GM23248 (cell line): ENCODE measurements around the gene AGAP1. TPM values are rescaled to one million over a fixed set of nuclear protein-coding genes. Genes with fewer than 3 reads are reported as not detected.

Experiments
- DNase-seq: peaks from one replicate; pipeline ENCODE4 v3.0.0-alpha.2; 2015
- H2AFZ ChIP-seq: fragments of 200-600 bp; sonication (generic); 2 replicates; pipeline ENCODE4 v1.6.1; 2016; ENCODE audit warnings: antibody characterized with exemption
- H3F3A ChIP-seq: fragments of 200-600 bp; sonication (generic); 2 replicates; pipeline ENCODE4 v1.6.1; 2016; ENCODE audit warnings: mild to moderate bottlenecking, antibody characterized with exemption, mixed run types; ENCODE audit not compliant: insufficient read depth
- H3K27ac ChIP-seq: fragments of 200-600 bp; sonication (generic); 2 replicates; pipeline ENCODE4 v1.5.1; 2016; ENCODE audit warnings: mild to moderate bottlenecking
- H3K27me3 ChIP-seq: fragments of 200-600 bp; sonication (generic); replicated peaks from 2 replicates; pipeline ENCODE4 v1.6.1; 2016; ENCODE audit warnings: mild to moderate bottlenecking; ENCODE audit not compliant: insufficient read depth
- H3K36me3 ChIP-seq: fragments of 200-600 bp; sonication (generic); 2 replicates; pipeline ENCODE4 v1.6.1; 2016; ENCODE audit warnings: low read depth, mild to moderate bottlenecking
- H3K4me1 ChIP-seq: fragments of 200-600 bp; sonication (generic); 2 replicates; pipeline ENCODE4 v1.6.1; 2016; ENCODE audit warnings: mild to moderate bottlenecking; ENCODE audit not compliant: insufficient read depth
- H3K4me2 ChIP-seq: fragments of 200-600 bp; sonication (generic); one replicate; pipeline ENCODE4 v1.6.1; 2016; ENCODE audit warnings: mild to moderate bottlenecking; ENCODE audit not compliant: unreplicated experiment
- H3K4me3 ChIP-seq: fragments of 200-600 bp; sonication (generic); 2 replicates; pipeline ENCODE4 v1.5.1; 2016; ENCODE audit warnings: mild to moderate bottlenecking
- H3K79me2 ChIP-seq: fragments of 200-600 bp; sonication (generic); 2 replicates; pipeline ENCODE4 v1.6.1; 2016; ENCODE audit warnings: mild to moderate bottlenecking; ENCODE audit not compliant: insufficient read depth
- H3K9ac ChIP-seq: fragments of 200-600 bp; sonication (generic); 2 replicates; pipeline ENCODE4 v1.6.1; 2016; ENCODE audit warnings: mild to moderate bottlenecking
- H3K9me2 ChIP-seq: fragments of 200-600 bp; sonication (generic); 2 replicates; pipeline ENCODE4 v1.6.1; 2016; ENCODE audit warnings: mixed run types, mild to moderate bottlenecking, moderate library complexity; ENCODE audit not compliant: insufficient read depth
- H3K9me3 ChIP-seq: fragments of 200-600 bp; sonication (generic); one replicate; pipeline ENCODE4 v1.6.1; 2017; ENCODE audit warnings: low read depth
- H4K20me1 ChIP-seq: fragments of 200-600 bp; sonication (generic); 2 replicates; pipeline ENCODE4 v1.6.0; 2016; ENCODE audit not compliant: insufficient read depth
- EZH2 ChIP-seq: fragments of 200-600 bp; sonication (generic); IDR thresholded peaks from 2 replicates; pipeline ENCODE4 v1.6.1; 2018; ENCODE audit warnings: antibody characterized with exemption, mild to moderate bottlenecking; ENCODE audit not compliant: insufficient read depth, poor library complexity, severe bottlenecking
- EZH2phosphoT487 ChIP-seq: fragments of 200-600 bp; sonication (generic); IDR thresholded peaks from 2 replicates; pipeline ENCODE4 v1.6.1; 2018; ENCODE audit warnings: antibody characterized with exemption, moderate library complexity, mild to moderate bottlenecking, low read depth; ENCODE audit not compliant: insufficient read depth
- WGBS, 2 experiments: methylation state at CpG; one replicate each; pipeline ENCODE4 v1.1.6; 2015 to 2017; ENCODE audit warnings: low lambda C conversion rate in 2 of 2, low coverage in 1 of 2; ENCODE audit errors: missing lambda C conversion rate in 2 of 2; 5-methylcytosine and 5-hydroxymethylcytosine counted together
- in situ Hi-C: fragments of 300-500 bp; cut with MboI; formaldehyde crosslinking; loops from 2 replicates; pipeline ENCODE4 v1.15.0; 2020
- polyA plus RNA-seq: library from polyadenylated mRNA; unstranded; fragments of >200 nt; fragmentation: Nextera tagmentation; extraction: Ambion mirVana; gene quantifications from 2 replicates; pipeline ENCODE4 v1.2.1, GENCODE V29; 2016
- total RNA-seq: library from RNA; depleted of rRNA; stranded (reverse); fragments of >200 nt; shearing (Covaris generic); gene quantifications from 2 replicates; pipeline ENCODE4 v1.2.3, GENCODE V29; 2014

The AGAP1 gene
- total and polyA plus RNA-seq, 2 experiments from 2014 or later = 2.2 to 9.9 TPM

- in situ Hi-C loops = no loop called here
- Histone ChIP-seq H3K9me2 (no peaks in the 10 kb centered on the region), H3K27ac (no peak overlapping the region), H2AFZ (no peak overlapping the region), H3K4me1 (no peaks in the 10 kb centered on the region), H3K9ac (no peak overlapping the region), H3K36me3 (no peaks in the 10 kb centered on the region), H3K79me2 (peaks cover 90% of the 10 kb centered on the region), H3K9me3 (no peaks in the 10 kb centered on the region), H3K27me3 (no peaks in the 10 kb centered on the region), H3K4me3 (no peak overlapping the region), H3K4me2 (no peak overlapping the region), H4K20me1 (peaks cover 5% of the 10 kb centered on the region; the same call in 1 of the 2 replicates), H3F3A (no peaks in the 10 kb centered on the region)
- 92 to 96% methylated on average over 9 of the region's 9 CpGs for WGBS, 2 experiments
- no peak for DNase-seq
- TF ChIP-seq EZH2phosphoT487 (no peak), EZH2 (no peak)
Observed at GRCh38 chr2:235579128-235579527, 85.3 kb downstream of the AGAP1 start.

GRCh38 chr2:235580426-235581157 is 86.7 kb downstream of the AGAP1 start:
- in situ Hi-C loops = no loop called here
- H4K20me1 ChIP-seq = peaks cover 4% of the 10 kb centered on the region; the same call in 1 of the 2 replicates

GRCh38 chr2:235582081-235582686 is 88.3 kb downstream of the AGAP1 start:
- H3K4me2 ChIP-seq = no peak overlapping the region
- H3K27me3 ChIP-seq = no peaks in the 10 kb centered on the region
- TF ChIP-seq EZH2phosphoT487 (no peak), EZH2 (no peak)
- H3K27ac ChIP-seq = no peak overlapping the region
- in situ Hi-C loops = no loop called here
- no peak for DNase-seq
- H3K9me2 ChIP-seq = no peaks in the 10 kb centered on the region
- H4K20me1 ChIP-seq = peaks cover 4% of the 10 kb centered on the region; the same call in 1 of the 2 replicates
- peaks cover 87% of the 10 kb centered on the region for H3K79me2 ChIP-seq
- WGBS, 2 experiments = 88 to 89% methylated on average over 9 of the region's 9 CpGs
- no peaks in the 10 kb centered on the region for H3K36me3 ChIP-seq
- H3K9ac ChIP-seq = no peak overlapping the region
- H3K4me1 ChIP-seq = no peaks in the 10 kb centered on the region
- H2AFZ ChIP-seq = no peak overlapping the region
- H3K9me3 ChIP-seq = no peaks in the 10 kb centered on the region
- H3K4me3 ChIP-seq = no peak overlapping the region
- no peaks in the 10 kb centered on the region for H3F3A ChIP-seq

More at GRCh38 chr2:235580426-235581157, 86.7 kb downstream of the AGAP1 start:
- no peak overlapping the region for H3K27ac ChIP-seq
- H3K9ac ChIP-seq = no peak overlapping the region
- H3K4me3 ChIP-seq = no peak overlapping the region
- H3F3A ChIP-seq = no peaks in the 10 kb centered on the region
- no peaks in the 10 kb centered on the region for H3K9me3 ChIP-seq
- H3K9me2 ChIP-seq = no peaks in the 10 kb centered on the region
- no peaks in the 10 kb centered on the region for H3K27me3 ChIP-seq
- no peak overlapping the region for H3K4me2 ChIP-seq
- no peaks in the 10 kb centered on the region for H3K36me3 ChIP-seq
- 94 to 97% methylated on average over 7 of the region's 7 CpGs for WGBS, 2 experiments
- peaks cover 90% of the 10 kb centered on the region for H3K79me2 ChIP-seq
- no peak for DNase-seq
- TF ChIP-seq EZH2 = no peak
- TF ChIP-seq EZH2phosphoT487 = no peak
- no peaks in the 10 kb centered on the region for H3K4me1 ChIP-seq
- H2AFZ ChIP-seq = no peak overlapping the region

GRCh38 chr2:235582729-235583128 is 88.9 kb downstream of the AGAP1 start:
- no peaks in the 10 kb centered on the region for H3K36me3 ChIP-seq
- 92 to 95% methylated on average over 7 of the region's 7 CpGs for WGBS, 2 experiments
- H3K9me3 ChIP-seq = no peaks in the 10 kb centered on the region
- in situ Hi-C loops = no loop called here
- H3K9ac ChIP-seq = no peak overlapping the region
- H3K27ac ChIP-seq = no peak overlapping the region
- H3F3A ChIP-seq = no peaks in the 10 kb centered on the region
- TF ChIP-seq EZH2 = no peak
- no peak for TF ChIP-seq EZH2phosphoT487
- H3K27me3 ChIP-seq = no peaks in the 10 kb centered on the region
- H3K4me2 ChIP-seq = no peak overlapping the region
- no peak overlapping the region for H3K4me3 ChIP-seq
- no peaks in the 10 kb centered on the region for H3K9me2 ChIP-seq
- H3K79me2 ChIP-seq = peaks cover 87% of the 10 kb centered on the region
- H4K20me1 ChIP-seq = peaks cover 4% of the 10 kb centered on the region; the same call in 1 of the 2 replicates
- DNase-seq = no peak
- H2AFZ ChIP-seq = no peak overlapping the region
- H3K4me1 ChIP-seq = no peaks in the 10 kb centered on the region
